Hepatocyte (in vitro differentiated cells): ENCODE data around the gene KCNJ3.

Source experiments
- EZH2 ChIP-seq: fragments of 200-600 bp; sonication (generic); IDR thresholded peaks from 2 replicates; pipeline ENCODE4 v1.6.1; 2016; ENCODE audit warnings: antibody characterized with exemption, mild to moderate bottlenecking, borderline replicate concordance
- EZH2phosphoT487 ChIP-seq: fragments of 200-600 bp; sonication (generic); IDR thresholded peaks from one replicate; pipeline ENCODE4 v1.6.1; 2018; ENCODE audit warnings: antibody characterized with exemption, mild to moderate bottlenecking, low read depth, moderate library complexity; ENCODE audit not compliant: unreplicated experiment, severe bottlenecking
- TF ChIP-seq, protein P1 (sequence below): fragments of 200-600 bp; sonication (generic); IDR thresholded peaks from 2 replicates; pipeline ENCODE4 v1.5.1; 2016; ENCODE audit warnings: antibody characterized with exemption, mild to moderate bottlenecking; ENCODE audit not compliant: poor library complexity

DNA sequence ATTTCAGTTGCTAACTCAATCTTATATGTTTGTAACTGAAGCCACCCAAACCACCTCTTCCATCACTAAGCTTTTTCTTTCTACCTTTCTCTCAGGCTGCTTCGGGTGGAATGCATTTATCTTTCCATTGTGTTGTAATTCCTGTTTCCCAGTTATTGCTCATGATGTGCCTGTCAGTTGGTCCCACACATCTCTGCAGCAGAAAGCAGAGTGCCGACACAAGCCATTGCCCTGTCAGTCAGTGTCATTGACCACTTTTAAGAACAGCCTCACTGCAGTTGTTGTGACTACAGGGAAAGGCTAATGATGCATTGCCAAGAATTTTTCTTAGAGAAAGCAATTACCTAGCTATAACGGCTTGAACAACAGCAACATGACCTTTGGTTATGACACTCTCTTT, 24.8 kb upstream of the KCNJ3 start:
- TF ChIP-seq, protein P1, sequence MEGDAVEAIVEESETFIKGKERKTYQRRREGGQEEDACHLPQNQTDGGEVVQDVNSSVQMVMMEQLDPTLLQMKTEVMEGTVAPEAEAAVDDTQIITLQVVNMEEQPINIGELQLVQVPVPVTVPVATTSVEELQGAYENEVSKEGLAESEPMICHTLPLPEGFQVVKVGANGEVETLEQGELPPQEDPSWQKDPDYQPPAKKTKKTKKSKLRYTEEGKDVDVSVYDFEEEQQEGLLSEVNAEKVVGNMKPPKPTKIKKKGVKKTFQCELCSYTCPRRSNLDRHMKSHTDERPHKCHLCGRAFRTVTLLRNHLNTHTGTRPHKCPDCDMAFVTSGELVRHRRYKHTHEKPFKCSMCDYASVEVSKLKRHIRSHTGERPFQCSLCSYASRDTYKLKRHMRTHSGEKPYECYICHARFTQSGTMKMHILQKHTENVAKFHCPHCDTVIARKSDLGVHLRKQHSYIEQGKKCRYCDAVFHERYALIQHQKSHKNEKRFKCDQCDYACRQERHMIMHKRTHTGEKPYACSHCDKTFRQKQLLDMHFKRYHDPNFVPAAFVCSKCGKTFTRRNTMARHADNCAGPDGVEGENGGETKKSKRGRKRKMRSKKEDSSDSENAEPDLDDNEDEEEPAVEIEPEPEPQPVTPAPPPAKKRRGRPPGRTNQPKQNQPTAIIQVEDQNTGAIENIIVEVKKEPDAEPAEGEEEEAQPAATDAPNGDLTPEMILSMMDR, result no peak
- TF ChIP-seq EZH2phosphoT487 (no peak), EZH2 (no peak)
